Upper lobe of left lung (tissue), 6 donors: ENCODE data around the gene EXPH5. TPM values are rescaled to one million over a fixed set of nuclear protein-coding genes. Genes with fewer than 3 reads are reported as not detected.

Experiments
- ATAC-seq, 2 donors: fragments of 200-7000 bp; cut with Tn5 transposase; one replicate each; pipeline ENCODE4 v1.9.1; 2022; ENCODE audit warnings: mild to moderate bottlenecking in 2 of 2, moderate library complexity in 2 of 2; ENCODE audit not compliant: low FRiP score in 2 of 2
- DNase-seq, 2 donors: peaks; one replicate each; pipeline ENCODE4 v3.0.0-alpha.2; 2019 to 2020
- H3K27ac ChIP-seq, 4 donors: fragments of 200-600 bp; sonication (generic); one replicate each; pipeline ENCODE4 v1.5.1; 2016 to 2019
- H3K27me3 ChIP-seq, 4 donors: fragments of 200-600 bp; sonication (generic); one replicate each; pipeline ENCODE4 v1.5.1; 2017 to 2019
- H3K36me3 ChIP-seq, 4 donors: fragments of 200-600 bp; sonication (generic); one replicate each; pipeline ENCODE4 v1.5.1; 2016 to 2019
- H3K4me1 ChIP-seq, 4 donors: fragments of 200-600 bp; sonication (generic); one replicate each; pipeline ENCODE4 v1.5.1; 2018 to 2019
- H3K4me3 ChIP-seq, 4 donors: fragments of 200-600 bp; sonication (generic); one replicate each; pipeline ENCODE4 v1.5.1; 2017 to 2019; ENCODE audit warnings: mild to moderate bottlenecking in 2 of 4, moderate library complexity in 1 of 4
- H3K9me3 ChIP-seq, 4 donors: fragments of 200-600 bp; sonication (generic); one replicate each; pipeline ENCODE4 v1.5.1; 2018 to 2019
- EP300 ChIP-seq, 4 donors: sonication (generic); formaldehyde crosslinking; IDR thresholded peaks; one replicate each; pipeline ENCODE4 v1.5.1; 2017; ENCODE audit warnings: antibody characterized with exemption in 4 of 4, control low read depth in 2 of 4
- POLR2A ChIP-seq, 4 donors: fragments of 450-650 bp; IDR thresholded peaks; one replicate each; pipeline ENCODE4 v1.5.1; 2016 to 2017; ENCODE audit warnings: antibody characterized with exemption in 4 of 4, mild to moderate bottlenecking in 2 of 4
- POLR2AphosphoS5 ChIP-seq, 2 donors: sonication (generic); formaldehyde crosslinking; IDR thresholded peaks; one replicate each; pipeline ENCODE4 v1.5.1; 2017; ENCODE audit warnings: antibody characterized with exemption in 2 of 2
- WGBS, 2 donors: methylation state at CpG; one replicate each; pipeline ENCODE4 v1.1.5; 2017 to 2018; 5-methylcytosine and 5-hydroxymethylcytosine counted together
- total RNA-seq, 6 donors: library from RNA; depleted of rRNA in 4 of 6; stranded (reverse); fragments of >200 nt in 4 of 6; gene quantifications; one replicate each; pipeline versions ENCODE4 v1.1.0 to v1.2.1, GENCODE V29; 2016 to 2021
- TF ChIP-seq, protein P1 (sequence below), 6 experiments: fragments of 450-650 bp in 4 of 6; fragments of 200-600 bp in 2 of 6; sonication (generic) in 2 of 6; IDR thresholded peaks; one replicate each; pipeline ENCODE4 v1.5.1; 2016 to 2019; ENCODE audit warnings: antibody characterized with exemption in 6 of 6
- donor health status: DM: no; HTN: no; CAD: no; lungs with moderate emphysema.
- donor health status: DM: no; HTN: yes; CAD: no; lungs with severe emphysema.

The EXPH5 gene
- total RNA-seq, 6 donors from 2014 or later = 12.8 to 47.0 (median 28.3) TPM

GRCh38 chr11:108597736-108598355, 4.3 kb upstream of the EXPH5 start:
- no peak for ATAC-seq

GRCh38 chr11:108596701-108597100, 3.1 kb upstream of the EXPH5 start:
- DNase-seq (no peak), ATAC-seq (no peak)
- Histone ChIP-seq H3K36me3 (no peaks in the 10 kb centered on the region), H3K27ac (no peak overlapping the region), H3K4me3 (no peak overlapping the region), H3K27me3 (no peaks in the 10 kb centered on the region), H3K9me3 (no peaks in the 10 kb centered on the region), H3K4me1 (peaks cover 0 to 19% (median 8%) of the 10 kb centered on the region in 4 donors)
- TF ChIP-seq EP300 (IDR thresholded peaks at IDR 0.05) (no peak), POLR2AphosphoS5 (IDR thresholded peaks at IDR 0.05) (no peak), POLR2A (IDR thresholded peaks at IDR 0.05) (no peak)
- TF ChIP-seq, protein P1, sequence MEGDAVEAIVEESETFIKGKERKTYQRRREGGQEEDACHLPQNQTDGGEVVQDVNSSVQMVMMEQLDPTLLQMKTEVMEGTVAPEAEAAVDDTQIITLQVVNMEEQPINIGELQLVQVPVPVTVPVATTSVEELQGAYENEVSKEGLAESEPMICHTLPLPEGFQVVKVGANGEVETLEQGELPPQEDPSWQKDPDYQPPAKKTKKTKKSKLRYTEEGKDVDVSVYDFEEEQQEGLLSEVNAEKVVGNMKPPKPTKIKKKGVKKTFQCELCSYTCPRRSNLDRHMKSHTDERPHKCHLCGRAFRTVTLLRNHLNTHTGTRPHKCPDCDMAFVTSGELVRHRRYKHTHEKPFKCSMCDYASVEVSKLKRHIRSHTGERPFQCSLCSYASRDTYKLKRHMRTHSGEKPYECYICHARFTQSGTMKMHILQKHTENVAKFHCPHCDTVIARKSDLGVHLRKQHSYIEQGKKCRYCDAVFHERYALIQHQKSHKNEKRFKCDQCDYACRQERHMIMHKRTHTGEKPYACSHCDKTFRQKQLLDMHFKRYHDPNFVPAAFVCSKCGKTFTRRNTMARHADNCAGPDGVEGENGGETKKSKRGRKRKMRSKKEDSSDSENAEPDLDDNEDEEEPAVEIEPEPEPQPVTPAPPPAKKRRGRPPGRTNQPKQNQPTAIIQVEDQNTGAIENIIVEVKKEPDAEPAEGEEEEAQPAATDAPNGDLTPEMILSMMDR (IDR thresholded peaks at IDR 0.05) = no peak
- 47 to 48% methylated on average over 2 of the region's 2 CpGs for WGBS, 2 donors

More at GRCh38 chr11:108597736-108598355, 4.3 kb upstream of the EXPH5 start:
- Histone ChIP-seq H3K4me3 (no peak overlapping the region), H3K27me3 (no peaks in the 10 kb centered on the region), H3K36me3 (no peaks in the 10 kb centered on the region), H3K4me1 (peaks cover 0 to 9% (median 3%) of the 10 kb centered on the region in 4 donors), H3K9me3 (no peaks in the 10 kb centered on the region), H3K27ac (no peak overlapping the region)
- 73 to 78% methylated on average over 5 of the region's 5 CpGs for WGBS, 2 donors
- TF ChIP-seq POLR2A (IDR thresholded peaks at IDR 0.05) (no peak), POLR2AphosphoS5 (IDR thresholded peaks at IDR 0.05) (no peak), EP300 (IDR thresholded peaks at IDR 0.05) (no peak)
- TF ChIP-seq, protein P1 (IDR thresholded peaks at IDR 0.05) = no peak
- DNase-seq = no peak

DNA sequence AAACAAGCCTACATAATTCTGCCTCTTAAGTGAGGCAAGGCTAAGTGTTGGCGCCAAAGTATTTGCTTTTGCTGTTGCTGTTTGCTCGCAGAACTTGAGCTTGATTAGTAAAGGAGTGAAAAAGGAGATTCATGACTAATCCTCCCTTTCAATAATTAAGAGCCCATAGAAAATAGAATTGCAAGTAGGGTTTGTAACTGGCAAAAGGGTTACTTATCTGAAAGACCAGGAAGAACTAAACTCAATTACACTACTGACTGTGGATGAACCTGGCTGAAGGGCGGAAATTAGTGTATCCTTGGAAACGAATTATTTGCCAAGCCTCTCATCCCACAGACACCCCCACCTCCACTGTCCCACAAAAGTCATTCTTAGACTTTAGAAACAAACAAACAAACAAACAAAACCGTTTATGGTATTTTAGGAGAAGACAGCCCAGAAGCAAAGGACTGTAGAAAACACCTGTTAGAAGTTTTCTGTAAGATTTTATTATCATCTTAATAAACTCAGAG, 411 bp upstream of the EXPH5 start:
- no peaks in the 10 kb centered on the region for H3K27me3 ChIP-seq
- TF ChIP-seq POLR2A (IDR thresholded peaks at IDR 0.05) (no peak), POLR2AphosphoS5 (IDR thresholded peaks at IDR 0.05) (no peak), EP300 (IDR thresholded peaks at IDR 0.05) (no peak)
- TF ChIP-seq, protein P1 (IDR thresholded peaks at IDR 0.05) = no peak
- no peaks in the 10 kb centered on the region for H3K36me3 ChIP-seq
- DNase-seq (no peak), ATAC-seq (no peak)
- 17 to 23% methylated on average over 5 of the region's 5 CpGs for WGBS, 2 donors
- H3K9me3 ChIP-seq = no peaks in the 10 kb centered on the region
- H3K27ac ChIP-seq = peak overlapping the region in 3 of 4 donors; percentile 29 to 90 (median 42)
- H3K4me3 ChIP-seq = peak overlapping the region in 3 of 4 donors; percentile 67 to 80 (median 75)
- H3K4me1 ChIP-seq = peaks cover 3 to 23% (median 8%) of the 10 kb centered on the region in 4 donors

DNA sequence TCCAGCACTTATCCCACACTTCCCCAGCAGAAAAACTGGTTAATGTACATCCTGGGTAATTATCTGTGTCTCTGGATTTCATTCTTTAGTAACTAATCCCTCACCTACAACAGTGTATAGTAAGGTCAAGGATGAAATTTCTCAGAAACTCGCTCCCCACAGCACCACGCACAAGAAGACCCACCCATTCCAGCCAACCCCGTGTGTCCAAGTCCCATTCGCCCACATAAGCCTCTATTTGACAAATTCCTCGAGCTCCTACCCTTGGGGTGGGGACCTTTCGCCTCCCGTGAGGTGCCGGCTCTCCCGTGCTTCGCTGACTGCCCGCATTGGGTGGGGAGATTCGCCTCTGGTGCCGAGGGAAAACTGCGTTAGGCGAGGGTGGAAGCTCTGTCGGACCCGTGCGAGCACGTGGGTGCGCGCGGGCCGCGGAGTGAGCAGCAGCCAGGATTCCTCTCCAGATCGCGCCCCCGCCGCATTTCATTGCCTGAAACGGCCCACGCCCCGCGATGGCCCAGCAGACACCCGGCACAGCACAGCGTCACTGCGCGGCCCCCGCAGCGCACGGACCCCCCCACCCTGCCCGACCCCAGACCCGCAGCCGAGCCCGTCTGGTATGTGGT, 866 bp downstream of the EXPH5 start:
- H3K4me3 ChIP-seq = peak overlapping the region; percentile 67 to 80 (median 74)
- 2 to 3% methylated on average over 8 to 19 of the region's 43 CpGs for WGBS, 2 donors
- no peaks in the 10 kb centered on the region for H3K27me3 ChIP-seq
- peaks cover 3 to 23% (median 11%) of the 10 kb centered on the region in 4 donors for H3K4me1 ChIP-seq
- no peaks in the 10 kb centered on the region for H3K36me3 ChIP-seq
- H3K9me3 ChIP-seq = no peaks in the 10 kb centered on the region
- peak overlapping the region; percentile 80 to 90 (median 88) for H3K27ac ChIP-seq
- DNase-seq (peak; percentile 34 to 90), ATAC-seq (peak; percentile 1 to 66)
- TF ChIP-seq POLR2A (IDR thresholded peaks at IDR 0.05) (no peak), POLR2AphosphoS5 (IDR thresholded peaks at IDR 0.05) (no peak), EP300 (IDR thresholded peaks at IDR 0.05) (no peak)
- TF ChIP-seq, protein P1 (IDR thresholded peaks at IDR 0.05) = no peak
